Right cardiac atrium (tissue), 5 donors: ENCODE results near the gene CARMIL1. TPM values are rescaled to one million over a fixed set of nuclear protein-coding genes. Genes with fewer than 3 reads are reported as not detected.

Experiments
- ATAC-seq, 2 donors: fragments of 200-7000 bp; cut with Tn5 transposase; one replicate each; pipeline versions ENCODE4 v1.8.0 to v1.9.1; 2020; ENCODE audit warnings: moderate library complexity in 2 of 2, mild to moderate bottlenecking in 1 of 2
- DNase-seq, 3 donors: peaks; one replicate each; pipeline ENCODE4 v3.0.0-alpha.2; 2020
- H3K27ac ChIP-seq: one replicate; pipeline ENCODE4 v1.5.1; 2013; ENCODE audit warnings: mild to moderate bottlenecking, low read length, control low read depth, moderate library complexity
- H3K27me3 ChIP-seq: one replicate; pipeline ENCODE4 v1.6.1; 2013; ENCODE audit not compliant: control insufficient read depth, insufficient read depth
- H3K4me1 ChIP-seq: one replicate; pipeline ENCODE4 v1.6.1; 2013; ENCODE audit warnings: low read length; ENCODE audit not compliant: control insufficient read depth, insufficient read depth
- H3K4me3 ChIP-seq: one replicate; pipeline ENCODE4 v1.5.1; 2013; ENCODE audit warnings: low read length, control low read depth
- H3K9me3 ChIP-seq: one replicate; pipeline ENCODE4 v1.6.1; 2013; ENCODE audit warnings: low read length; ENCODE audit not compliant: control insufficient read depth
- WGBS: extraction: QIAGEN DNeasy Blood & Tissue Kit; methylation state at CpG from one replicate; pipeline ENCODE4 v1.1.7; 2013; 5-methylcytosine and 5-hydroxymethylcytosine counted together
- intact Hi-C, 4 donors: fragments of 100-400 bp; cut with DNase I; formaldehyde crosslinking; loops; one replicate each; pipeline versions ENCODE4 v1.11.0 to v1.14.0; 2022 to 2023
- polyA plus RNA-seq: library from polyadenylated mRNA; stranded (reverse); fragments of 200-250 nt; gene quantifications from one replicate; pipeline ENCODE4 v1.2.3, GENCODE V29; 2013
- total RNA-seq, 4 donors: library from RNA; stranded (reverse); fragmentation: NEBNext Ultra II Directional; extraction: Animal tissue kit (Norgen Biotek cat#: 25700); gene quantifications; one replicate each; pipeline ENCODE4 v1.2.1, GENCODE V29; 2021
- donor health status: healthy with polysubstance abuse.
- donor health status: DM: no; HTN: yes; CAD: no.
- donor health status: DM: no; HTN: no; CAD: no.
- donor health status: DM: no; HTN: yes; CAD: no; lungs with severe emphysema.
- donor health status: DM: yes; HTN: yes; CAD: no.

The CARMIL1 gene
- total and polyA plus RNA-seq, 5 donors, result 9.5 to 19.8 (median 17.7) TPM

DNA sequence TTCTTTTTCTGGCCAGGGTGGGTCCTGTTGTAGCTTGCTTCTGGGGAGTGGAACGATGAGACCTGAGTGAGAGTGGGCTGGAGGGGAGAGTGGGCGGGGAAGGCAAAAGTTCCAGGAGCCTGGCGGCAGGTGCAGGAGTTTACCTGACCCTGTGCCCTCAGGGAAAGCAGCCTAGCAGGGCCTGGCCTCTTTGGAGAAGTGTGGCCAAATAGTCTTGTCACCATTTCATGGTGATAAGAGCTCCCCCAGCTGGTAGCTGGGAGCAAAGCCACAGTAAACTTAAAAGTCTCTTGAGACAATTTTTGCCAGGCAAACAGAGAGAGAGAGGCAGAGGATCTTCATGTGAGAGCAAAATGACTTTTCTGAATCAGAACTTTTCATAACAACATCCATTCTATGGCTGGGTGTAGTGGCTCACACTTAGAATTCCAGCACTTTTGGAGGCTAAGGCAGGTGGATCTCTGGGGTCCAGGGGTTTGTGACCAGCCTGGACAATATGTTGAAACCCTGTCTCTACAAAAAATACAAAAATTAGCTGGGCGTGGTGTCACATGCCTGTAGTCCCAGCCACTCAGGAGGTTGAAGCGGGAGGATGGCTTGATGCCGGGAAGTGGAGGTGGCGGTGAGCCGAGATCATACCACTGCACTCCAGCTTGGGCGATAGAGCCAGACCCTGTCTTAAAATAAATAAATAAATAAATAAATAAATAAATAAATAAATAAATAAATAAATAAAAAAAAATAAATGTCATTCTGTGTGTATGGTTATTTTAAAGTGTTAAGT lies 211.0 kb downstream of the CARMIL1 start:
- no peaks in the 10 kb centered on the region for H3K9me3 ChIP-seq
- H3K27me3 ChIP-seq, result no peaks in the 10 kb centered on the region
- peak; percentile 81 to 82 for ATAC-seq
- WGBS, result 65% methylated on average over 9 of the region's 9 CpGs
- DNase-seq, result peak; percentile 69 to 80 (median 78)
- intact Hi-C loops, result loop anchor here in 1 of 4 donors (2.0 kb wide), 1 partner anchor 211 kb away; the partner anchor contains the start of gene CARMIL1
- H3K4me1 ChIP-seq, result peaks cover 2% of the 10 kb centered on the region
- H3K4me3 ChIP-seq, result no peak overlapping the region
- no peak overlapping the region for H3K27ac ChIP-seq

- Histone ChIP-seq H3K27ac (no peak overlapping the region), H3K4me3 (no peak overlapping the region), H3K27me3 (no peaks in the 10 kb centered on the region), H3K4me1 (no peaks in the 10 kb centered on the region), H3K9me3 (no peaks in the 10 kb centered on the region)
- intact Hi-C loops, result no loop called here
- 97% methylated on average over 3 of the region's 3 CpGs for WGBS
- no peak for DNase-seq
- no peak for ATAC-seq
Measured at GRCh38 chr6:25492951-25493350, 213.8 kb downstream of the CARMIL1 start.

DNA sequence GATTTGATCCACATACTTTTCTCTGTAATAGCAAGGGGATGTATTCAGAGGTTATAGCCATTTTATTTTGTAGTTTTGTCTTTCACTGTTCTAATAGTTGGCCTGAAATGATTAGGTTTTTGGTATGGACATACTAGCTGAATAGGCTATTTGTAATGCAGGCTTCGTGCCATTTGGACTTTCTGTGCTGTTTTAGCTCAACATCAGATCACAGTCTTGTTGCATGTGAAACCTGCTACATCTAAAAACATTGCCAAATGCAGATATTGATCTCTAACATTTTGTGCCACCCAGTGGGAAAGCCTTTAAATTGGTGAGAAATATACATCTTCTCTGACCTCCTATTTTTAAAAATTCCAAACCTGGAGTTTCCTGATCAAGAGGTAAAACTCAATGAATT lies 215.3 kb downstream of the CARMIL1 start:
- no peak for ATAC-seq
- Histone ChIP-seq H3K27me3 (no peaks in the 10 kb centered on the region), H3K27ac (no peak overlapping the region), H3K4me1 (no peaks in the 10 kb centered on the region), H3K4me3 (no peak overlapping the region), H3K9me3 (no peaks in the 10 kb centered on the region)
- no peak for DNase-seq
- intact Hi-C loops, result no loop called here
- WGBS, result 87% methylated on average over 1 of the region's 1 CpG

GRCh38 chr6:25497383-25498040 lies 218.3 kb downstream of the CARMIL1 start:
- 78% methylated on average over 8 of the region's 8 CpGs for WGBS
- Histone ChIP-seq H3K9me3 (no peaks in the 10 kb centered on the region), H3K27me3 (no peaks in the 10 kb centered on the region), H3K4me3 (no peak overlapping the region), H3K4me1 (no peaks in the 10 kb centered on the region), H3K27ac (no peak overlapping the region)
- ATAC-seq, result no peak
- no peak for DNase-seq
- intact Hi-C loops, result no loop called here

DNA sequence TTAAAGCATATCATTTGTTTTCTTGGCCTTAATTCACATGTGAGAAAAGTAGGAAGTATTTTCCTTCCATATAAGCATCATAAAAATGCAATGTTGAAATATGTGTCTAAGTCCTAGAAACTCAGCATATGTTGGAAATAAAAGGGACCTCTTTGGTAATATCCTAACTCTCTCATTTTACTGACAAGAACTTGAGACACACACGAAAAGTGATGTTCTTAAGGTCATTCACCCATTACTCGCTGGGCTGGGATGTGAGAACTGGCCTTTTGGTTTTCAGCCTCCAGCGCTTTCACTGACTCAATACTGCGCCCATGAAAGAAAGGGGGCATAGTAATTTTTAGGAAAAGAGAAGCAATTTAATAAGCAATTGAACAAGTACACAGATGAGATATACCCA lies 219.3 kb downstream of the CARMIL1 start:
- H3K9me3 ChIP-seq, result no peaks in the 10 kb centered on the region
- ATAC-seq, result no peak
- no peaks in the 10 kb centered on the region for H3K4me1 ChIP-seq
- H3K27ac ChIP-seq, result no peak overlapping the region
- 88% methylated on average over 4 of the region's 4 CpGs for WGBS
- no peak for DNase-seq
- H3K27me3 ChIP-seq, result no peaks in the 10 kb centered on the region
- H3K4me3 ChIP-seq, result no peak overlapping the region
- intact Hi-C loops, result no loop called here

- intact Hi-C loops, result no loop called here
- no peak overlapping the region for H3K27ac ChIP-seq
- H3K4me1 ChIP-seq, result no peaks in the 10 kb centered on the region
- no peak overlapping the region for H3K4me3 ChIP-seq
- 51% methylated on average over 3 of the region's 3 CpGs for WGBS
- no peak for ATAC-seq
- no peaks in the 10 kb centered on the region for H3K9me3 ChIP-seq
- no peak for DNase-seq
- H3K27me3 ChIP-seq, result no peaks in the 10 kb centered on the region
Measured at GRCh38 chr6:25499615-25500235, 220.6 kb downstream of the CARMIL1 start.

GRCh38 chr6:25503686-25504085 lies 224.5 kb downstream of the CARMIL1 start:
- Histone ChIP-seq H3K9me3 (no peaks in the 10 kb centered on the region), H3K27ac (no peak overlapping the region), H3K4me3 (no peak overlapping the region), H3K27me3 (no peaks in the 10 kb centered on the region), H3K4me1 (no peaks in the 10 kb centered on the region)
- intact Hi-C loops, result no loop called here
- DNase-seq (no peak), ATAC-seq (no peak)
- 95% methylated on average over 6 of the region's 6 CpGs for WGBS

DNA sequence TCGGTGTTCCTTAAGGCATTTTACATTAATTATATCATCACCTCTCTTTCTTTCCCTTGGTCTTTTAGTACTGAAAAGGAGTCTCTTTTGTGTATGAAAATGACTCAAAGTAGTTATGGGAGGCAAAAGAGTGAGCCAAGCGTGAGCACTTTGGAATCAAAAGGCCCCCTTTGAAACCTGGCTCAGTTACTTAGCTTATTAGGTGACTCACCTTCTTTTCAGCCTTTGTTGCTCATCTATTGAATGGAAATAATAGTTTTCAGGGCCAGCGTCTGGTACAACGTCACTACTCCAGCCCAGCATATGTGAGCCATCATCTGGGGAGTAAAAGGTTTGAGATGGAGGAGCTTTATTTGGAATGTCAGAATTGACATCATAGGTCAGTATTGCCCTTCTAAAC lies 225.5 kb downstream of the CARMIL1 start:
- no peaks in the 10 kb centered on the region for H3K27me3 ChIP-seq
- DNase-seq (no peak), ATAC-seq (no peak)
- no peak overlapping the region for H3K4me3 ChIP-seq
- WGBS, result 86% methylated on average over 4 of the region's 4 CpGs
- no peaks in the 10 kb centered on the region for H3K4me1 ChIP-seq
- intact Hi-C loops, result no loop called here
- no peaks in the 10 kb centered on the region for H3K9me3 ChIP-seq
- H3K27ac ChIP-seq, result no peak overlapping the region

DNA sequence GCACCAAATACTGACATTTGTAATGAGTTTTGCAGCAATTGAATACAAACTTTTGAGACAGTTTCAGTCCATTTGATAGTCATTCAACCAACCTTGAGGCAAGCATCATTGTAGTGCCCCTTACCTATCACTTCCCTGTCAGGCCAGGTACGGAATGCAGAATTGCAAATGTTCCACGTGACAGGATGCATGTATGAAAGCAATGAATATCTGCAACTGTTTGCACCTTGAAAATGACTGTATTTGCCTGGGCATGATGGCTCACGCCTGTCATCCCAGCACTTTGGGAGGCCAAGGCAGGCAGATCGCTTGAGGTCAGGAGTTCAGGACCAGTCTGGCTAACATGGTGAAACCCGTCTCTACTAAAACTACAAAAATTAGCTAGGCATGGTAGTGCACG lies 226.8 kb downstream of the CARMIL1 start:
- DNase-seq (no peak), ATAC-seq (no peak)
- H3K9me3 ChIP-seq, result no peaks in the 10 kb centered on the region
- H3K27ac ChIP-seq, result no peak overlapping the region
- no peaks in the 10 kb centered on the region for H3K4me1 ChIP-seq
- H3K27me3 ChIP-seq, result no peaks in the 10 kb centered on the region
- 67% methylated on average over 6 of the region's 6 CpGs for WGBS
- intact Hi-C loops, result no loop called here
- H3K4me3 ChIP-seq, result no peak overlapping the region

- H3K4me1 ChIP-seq, result no peaks in the 10 kb centered on the region
- H3K4me3 ChIP-seq, result no peak overlapping the region
- H3K9me3 ChIP-seq, result no peaks in the 10 kb centered on the region
- no peak overlapping the region for H3K27ac ChIP-seq
- H3K27me3 ChIP-seq, result no peaks in the 10 kb centered on the region
- ATAC-seq (no peak), DNase-seq (no peak)
- intact Hi-C loops, result no loop called here
- 60% methylated on average over 3 of the region's 3 CpGs for WGBS
Measured at GRCh38 chr6:25508051-25508450, 228.9 kb downstream of the CARMIL1 start.

DNA sequence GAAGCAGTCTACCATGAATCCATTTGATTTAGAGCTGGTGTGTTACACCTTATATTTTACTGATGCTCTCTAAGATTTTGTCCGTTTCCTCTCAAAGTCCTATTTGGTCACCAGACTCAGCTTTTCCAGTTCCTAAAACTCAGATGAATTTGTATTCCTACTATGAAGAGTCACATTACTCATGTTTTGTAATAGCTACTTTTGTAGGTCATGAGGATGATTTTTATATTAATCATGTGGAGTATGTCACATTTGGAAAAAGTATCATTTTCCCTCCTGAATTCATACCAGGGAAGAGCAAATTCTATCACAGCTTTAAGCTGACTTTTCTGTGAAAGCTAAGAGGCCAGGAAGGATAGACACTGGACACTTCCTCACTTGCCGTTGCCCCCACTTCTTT lies 232.2 kb downstream of the CARMIL1 start:
- Histone ChIP-seq H3K4me3 (no peak overlapping the region), H3K9me3 (no peaks in the 10 kb centered on the region), H3K27ac (no peak overlapping the region), H3K4me1 (no peaks in the 10 kb centered on the region), H3K27me3 (no peaks in the 10 kb centered on the region)
- no peak for DNase-seq
- intact Hi-C loops, result no loop called here
- no peak for ATAC-seq
- WGBS, result 45% methylated on average over 2 of the region's 2 CpGs
